Stimulated activated naive B cell treated with anti-CD40 and anti-IgM and Interleukin-4, amounts not matched to agents 10 μg/mL and 1 μg/mL and 100 μg/mL, for 72 hours (primary cell): ENCODE data around the gene CERS6.
A peak's percentile ranks its signal among the peaks of the same experiment; 100 is the strongest.

Source experiments
- ATAC-seq, 2 donors: fragments of 150-1000 bp; cut with Tn5 transposase; replicated peaks; 2 replicates each; pipeline ENCODE4 v1.10.0; 2021; ENCODE audit warnings: moderate library complexity in 1 of 2
- DNase-seq: peaks from one replicate; pipeline ENCODE4 v3.0.0; 2021
- H3K27ac Mint-ChIP-seq: one replicate; pipeline ENCODE4 v1.8.0; 2022; ENCODE audit warnings: mild to moderate bottlenecking, mixed read lengths
- H3K27me3 Mint-ChIP-seq, 2 donors: one replicate each; pipeline ENCODE4 v1.8.0; 2022; ENCODE audit warnings: mixed read lengths in 2 of 2
- H3K36me3 Mint-ChIP-seq, 2 donors: one replicate each; pipeline ENCODE4 v1.8.0; 2022; ENCODE audit warnings: mixed read lengths in 2 of 2, mild to moderate bottlenecking in 1 of 2
- H3K4me1 Mint-ChIP-seq, 2 donors: one replicate each; pipeline ENCODE4 v1.8.0; 2022; ENCODE audit warnings: mixed read lengths in 2 of 2, mild to moderate bottlenecking in 1 of 2
- H3K4me3 Mint-ChIP-seq, 2 donors: one replicate each; pipeline ENCODE4 v1.8.0; 2022; ENCODE audit warnings: mild to moderate bottlenecking in 2 of 2, mixed read lengths in 2 of 2, moderate library complexity in 1 of 2
- H3K9me3 Mint-ChIP-seq, 2 donors: one replicate each; pipeline ENCODE4 v1.8.0; 2022; ENCODE audit warnings: mixed read lengths in 2 of 2, mild to moderate bottlenecking in 1 of 2

Gene CERS6

GRCh38 chr2:168708080-168708479 is 252.0 kb downstream of the CERS6 start:
- no peak for ATAC-seq
- no peak for DNase-seq
- H3K27me3 Mint-ChIP-seq: no peaks in the 10 kb centered on the region
- H3K36me3 Mint-ChIP-seq: peaks cover 2 to 9% of the 10 kb centered on the region in 2 donors
- no peak overlapping the region for H3K27ac Mint-ChIP-seq
- no peak overlapping the region for H3K4me3 Mint-ChIP-seq
- peaks cover 13 to 29% of the 10 kb centered on the region in 2 donors for H3K4me1 Mint-ChIP-seq
- H3K9me3 Mint-ChIP-seq: no peaks in the 10 kb centered on the region

DNA sequence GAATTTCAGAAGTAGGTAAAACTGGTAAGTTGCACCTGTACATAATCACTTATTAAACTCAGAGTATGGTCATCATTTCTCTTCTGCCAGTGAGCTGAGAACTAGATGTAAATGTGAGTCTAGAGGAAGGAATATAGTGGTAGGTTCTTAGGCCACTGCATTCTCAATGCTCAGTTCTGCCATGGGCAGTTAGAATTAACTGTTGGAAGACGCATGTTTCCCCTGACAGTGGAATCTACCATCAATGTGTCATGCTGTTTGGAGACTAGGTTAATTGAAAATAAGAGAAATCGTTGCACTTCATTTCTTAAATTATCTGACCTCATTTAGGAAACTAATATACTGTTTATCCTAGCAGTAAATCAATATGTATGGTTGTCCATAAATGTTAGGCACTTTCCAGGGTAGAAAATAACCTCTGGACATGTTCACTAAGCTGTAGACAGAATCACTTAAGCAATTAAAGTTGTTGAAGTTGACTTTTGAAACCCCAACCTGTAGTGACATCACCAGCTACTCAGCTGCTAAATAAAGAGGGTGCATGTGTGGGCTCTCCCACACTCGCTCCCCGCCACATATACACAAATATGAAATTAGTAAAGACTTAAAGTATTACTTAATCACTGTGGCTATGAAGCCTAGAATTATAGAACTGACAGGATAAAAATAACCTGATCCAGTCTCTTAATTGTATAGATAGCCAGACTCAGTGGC is 254.8 kb downstream of the CERS6 start:
- Mint-ChIP-seq H3K36me3 (peaks cover under 1 to 9% of the 10 kb centered on the region in 2 donors), H3K27ac (no peak overlapping the region), H3K4me1 (peaks cover 13 to 33% of the 10 kb centered on the region in 2 donors), H3K27me3 (no peaks in the 10 kb centered on the region), H3K4me3 (no peak overlapping the region), H3K9me3 (no peaks in the 10 kb centered on the region)
- DNase-seq: no peak
- no peak for ATAC-seq

- H3K4me3 Mint-ChIP-seq: peak overlapping the region; percentile 5 to 56
- peaks cover 13 to 33% of the 10 kb centered on the region in 2 donors for H3K4me1 Mint-ChIP-seq
- peak overlapping the region; percentile 80 for H3K27ac Mint-ChIP-seq
- peaks cover 0 to 10% of the 10 kb centered on the region in 2 donors for H3K36me3 Mint-ChIP-seq
- DNase-seq (peak; percentile 51), ATAC-seq (peak; percentile 100)
- H3K9me3 Mint-ChIP-seq: no peaks in the 10 kb centered on the region
- no peaks in the 10 kb centered on the region for H3K27me3 Mint-ChIP-seq
These were observed 256.0 kb downstream of the CERS6 start for GRCh38 chr2:168712053-168712452.

GRCh38 chr2:168713325-168713724 is 257.3 kb downstream of the CERS6 start:
- H3K36me3 Mint-ChIP-seq: peaks cover 2 to 21% of the 10 kb centered on the region in 2 donors
- no peak overlapping the region for H3K27ac Mint-ChIP-seq
- DNase-seq (no peak), ATAC-seq (no peak)
- no peak overlapping the region for H3K4me3 Mint-ChIP-seq
- no peaks in the 10 kb centered on the region for H3K9me3 Mint-ChIP-seq
- H3K27me3 Mint-ChIP-seq: no peaks in the 10 kb centered on the region
- H3K4me1 Mint-ChIP-seq: peaks cover 13 to 33% of the 10 kb centered on the region in 2 donors

DNA sequence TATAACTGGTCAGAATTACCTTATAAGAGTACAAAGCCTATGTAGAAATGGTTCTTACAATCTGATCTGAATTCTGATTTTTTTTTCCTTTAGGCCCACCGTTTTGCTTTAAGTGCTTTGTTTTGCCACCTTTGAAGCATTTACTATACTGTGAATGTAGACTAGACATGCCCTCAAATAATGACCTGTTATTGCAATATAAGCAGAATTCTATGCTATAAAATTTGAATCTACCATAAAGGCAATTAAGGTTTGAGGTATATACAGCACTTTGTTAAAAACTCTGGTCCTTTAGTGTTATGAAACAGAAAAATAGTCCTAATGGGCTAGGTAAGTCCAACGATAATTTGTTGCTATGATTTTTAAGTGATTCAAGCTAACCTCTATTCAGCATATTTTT is 259.8 kb downstream of the CERS6 start:
- no peaks in the 10 kb centered on the region for H3K9me3 Mint-ChIP-seq
- H3K4me1 Mint-ChIP-seq: peaks cover 13 to 27% of the 10 kb centered on the region in 2 donors
- no peak overlapping the region for H3K27ac Mint-ChIP-seq
- ATAC-seq (no peak), DNase-seq (no peak)
- H3K27me3 Mint-ChIP-seq: no peaks in the 10 kb centered on the region
- no peak overlapping the region for H3K4me3 Mint-ChIP-seq
- H3K36me3 Mint-ChIP-seq: peaks cover 7 to 26% of the 10 kb centered on the region in 2 donors

GRCh38 chr2:168716839-168717238 is 260.8 kb downstream of the CERS6 start:
- H3K36me3 Mint-ChIP-seq: peaks cover 8 to 30% of the 10 kb centered on the region in 2 donors

GRCh38 chr2:168717790-168718502 is 261.9 kb downstream of the CERS6 start:
- no peak overlapping the region for H3K4me3 Mint-ChIP-seq
- ATAC-seq (no peak), DNase-seq (no peak)
- peaks cover 12 to 21% of the 10 kb centered on the region in 2 donors for H3K4me1 Mint-ChIP-seq
- H3K27me3 Mint-ChIP-seq: no peaks in the 10 kb centered on the region
- H3K36me3 Mint-ChIP-seq: peaks cover 14 to 39% of the 10 kb centered on the region in 2 donors
- H3K9me3 Mint-ChIP-seq: no peaks in the 10 kb centered on the region
- H3K27ac Mint-ChIP-seq: no peak overlapping the region

More at GRCh38 chr2:168716839-168717238, 260.8 kb downstream of the CERS6 start:
- no peak overlapping the region for H3K4me3 Mint-ChIP-seq
- DNase-seq: no peak
- H3K27me3 Mint-ChIP-seq: no peaks in the 10 kb centered on the region
- no peak for ATAC-seq
- no peak overlapping the region for H3K27ac Mint-ChIP-seq
- H3K9me3 Mint-ChIP-seq: no peaks in the 10 kb centered on the region
- H3K4me1 Mint-ChIP-seq: peaks cover 11 to 21% of the 10 kb centered on the region in 2 donors

GRCh38 chr2:168718622-168719021 is 262.6 kb downstream of the CERS6 start:
- Mint-ChIP-seq H3K4me3 (no peak overlapping the region), H3K9me3 (no peaks in the 10 kb centered on the region), H3K27ac (no peak overlapping the region), H3K4me1 (peaks cover 12 to 17% of the 10 kb centered on the region in 2 donors), H3K27me3 (no peaks in the 10 kb centered on the region), H3K36me3 (peaks cover 18 to 45% of the 10 kb centered on the region in 2 donors)
- no peak for DNase-seq
- no peak for ATAC-seq

- DNase-seq (no peak), ATAC-seq (no peak)
- Mint-ChIP-seq H3K27me3 (no peaks in the 10 kb centered on the region), H3K4me1 (peaks cover 12 to 13% of the 10 kb centered on the region in 2 donors), H3K36me3 (peaks cover 25 to 47% of the 10 kb centered on the region in 2 donors), H3K27ac (no peak overlapping the region), H3K9me3 (no peaks in the 10 kb centered on the region), H3K4me3 (no peak overlapping the region)
These were observed 263.4 kb downstream of the CERS6 start for GRCh38 chr2:168719446-168719845.

GRCh38 chr2:168722592-168722991 is 266.5 kb downstream of the CERS6 start:
- H3K27me3 Mint-ChIP-seq: no peaks in the 10 kb centered on the region
- no peak overlapping the region for H3K27ac Mint-ChIP-seq
- peaks cover 27 to 37% of the 10 kb centered on the region in 2 donors for H3K36me3 Mint-ChIP-seq
- peaks cover 11 to 12% of the 10 kb centered on the region in 2 donors for H3K4me1 Mint-ChIP-seq
- DNase-seq (no peak), ATAC-seq (no peak)
- no peaks in the 10 kb centered on the region for H3K9me3 Mint-ChIP-seq
- no peak overlapping the region for H3K4me3 Mint-ChIP-seq

- no peak overlapping the region for H3K4me3 Mint-ChIP-seq
- no peak for DNase-seq
- H3K27ac Mint-ChIP-seq: no peak overlapping the region
These were observed 267.3 kb downstream of the CERS6 start for GRCh38 chr2:168723275-168723899.

DNA sequence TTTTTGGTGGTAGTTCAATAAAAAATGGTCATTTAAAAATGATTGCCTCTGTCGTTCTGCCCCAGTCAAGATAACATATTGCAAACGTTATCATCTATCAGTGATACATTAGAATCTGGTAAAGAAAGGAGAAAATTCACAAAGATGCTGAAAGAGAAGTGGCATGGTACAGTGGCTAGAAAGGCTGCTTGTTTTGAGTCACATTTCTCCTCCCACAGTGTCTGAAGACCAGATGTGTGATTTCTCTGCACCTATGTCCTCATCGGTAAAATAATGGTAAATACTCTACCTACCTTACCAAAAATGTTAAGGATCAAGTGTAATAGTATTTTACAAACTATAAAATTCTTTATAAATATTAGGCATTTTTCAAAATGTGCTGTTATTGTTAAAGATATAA is 270.3 kb downstream of the CERS6 start:
- no peak overlapping the region for H3K4me3 Mint-ChIP-seq
- peaks cover 25 to 29% of the 10 kb centered on the region in 2 donors for H3K36me3 Mint-ChIP-seq
- no peaks in the 10 kb centered on the region for H3K27me3 Mint-ChIP-seq
- no peak overlapping the region for H3K27ac Mint-ChIP-seq
- peaks cover 11 to 12% of the 10 kb centered on the region in 2 donors for H3K4me1 Mint-ChIP-seq
- DNase-seq (no peak), ATAC-seq (peak; percentile 48 to 56)
- no peaks in the 10 kb centered on the region for H3K9me3 Mint-ChIP-seq

More at GRCh38 chr2:168723275-168723899, 267.3 kb downstream of the CERS6 start:
- peaks cover 11 to 12% of the 10 kb centered on the region in 2 donors for H3K4me1 Mint-ChIP-seq
- no peak for ATAC-seq
- H3K27me3 Mint-ChIP-seq: no peaks in the 10 kb centered on the region
- peaks cover 26 to 33% of the 10 kb centered on the region in 2 donors for H3K36me3 Mint-ChIP-seq
- no peaks in the 10 kb centered on the region for H3K9me3 Mint-ChIP-seq

GRCh38 chr2:168727904-168728470 is 271.9 kb downstream of the CERS6 start:
- Mint-ChIP-seq H3K9me3 (no peaks in the 10 kb centered on the region), H3K27me3 (no peaks in the 10 kb centered on the region), H3K36me3 (peaks cover 19 to 20% of the 10 kb centered on the region in 2 donors), H3K4me1 (peaks cover 3 to 4% of the 10 kb centered on the region in 2 donors), H3K27ac (no peak overlapping the region), H3K4me3 (no peak overlapping the region)
- DNase-seq (no peak), ATAC-seq (no peak)

- Mint-ChIP-seq H3K27ac (no peak overlapping the region), H3K27me3 (no peaks in the 10 kb centered on the region)
- ATAC-seq: no peak
These were observed 273.4 kb downstream of the CERS6 start for GRCh38 chr2:168729455-168729854.

More at GRCh38 chr2:168729455-168729854, 273.4 kb downstream of the CERS6 start:
- Mint-ChIP-seq H3K4me1 (peaks cover 2 to 4% of the 10 kb centered on the region in 2 donors), H3K36me3 (peaks cover 8 to 13% of the 10 kb centered on the region in 2 donors), H3K9me3 (no peaks in the 10 kb centered on the region), H3K4me3 (no peak overlapping the region)
- DNase-seq: no peak
